ENCODE data around the gene MMP2. TPM values are rescaled to one million over a fixed set of nuclear protein-coding genes. Genes with fewer than 3 reads are reported as not detected.

MMP2 gene
- total RNA-seq = 881 and 1,311 TPM in 2 replicates

GRCh38 chr16:55478827-55479429 is at the start of gene MMP2:
TSS of gene MMP2 (plus strand) at chr16:55479198. CDS start at chr16:55479480, 282 bp downstream.

GRCh38 chr16:55508941-55509931 is 30.2 kb downstream of the MMP2 start, which contains the start of gene LPCAT2:
TSS of gene LPCAT2 (plus strand) at chr16:55509072. CDS start at chr16:55509182, 110 bp downstream.

Other genes starting within 250 kb of the MMP2 start
- gene IRX6, start 155.0 kb upstream of the MMP2 start, total RNA-seq = not detected in 2 replicates
- 12.7 and 18.0 TPM in 2 replicates for gene LPCAT2, start 29.9 kb downstream of the MMP2 start, total RNA-seq
- gene CAPNS2, start 87.5 kb downstream of the MMP2 start, total RNA-seq = 0.57 and 0.92 TPM in 2 replicates
- not detected in 2 replicates for gene SLC6A2, start 176.8 kb downstream of the MMP2 start, total RNA-seq